Fibroblast of lung (primary cell): Measurements from ENCODE around the gene IRX1. TPM values are rescaled to one million over a fixed set of nuclear protein-coding genes. Genes with fewer than 3 reads are reported as not detected.

Experiments
- DNase-seq, 2 donors: peaks; one replicate each; pipeline versions ENCODE4 v3.0.0 to v3.0.0-alpha.2; 2010; ENCODE audit warnings: low read depth in 2 of 2
- H2AFZ ChIP-seq: 2 replicates; pipeline ENCODE4 v1.5.1; 2012; ENCODE audit warnings: low read length, control low read depth, inconsistent platforms
- H3K27ac ChIP-seq: 2 replicates; pipeline ENCODE4 v1.5.1; 2011; ENCODE audit warnings: low read length, control low read depth; ENCODE audit not compliant: insufficient read depth
- H3K27me3 ChIP-seq: 2 replicates; pipeline ENCODE4 v1.5.1; 2011; ENCODE audit warnings: mild to moderate bottlenecking, low read length; ENCODE audit not compliant: control insufficient read depth, insufficient read depth
- H3K36me3 ChIP-seq: 2 replicates; pipeline ENCODE4 v1.5.1; 2011; ENCODE audit warnings: low read length; ENCODE audit not compliant: control insufficient read depth, insufficient read depth
- H3K4me1 ChIP-seq: 2 replicates; pipeline ENCODE4 v1.5.1; 2011; ENCODE audit warnings: low read length; ENCODE audit not compliant: control insufficient read depth, insufficient read depth; ENCODE audit errors: extremely low read depth
- H3K4me2 ChIP-seq: 2 replicates; pipeline ENCODE4 v1.5.1; 2011; ENCODE audit warnings: low read length, control low read depth; ENCODE audit not compliant: insufficient read depth; ENCODE audit errors: extremely low read depth
- H3K4me3 ChIP-seq, 4 experiments: fragments of 200-600 bp in 1 of 4; sonication (generic) in 1 of 4; replicated peaks in 1 of 4; 2 replicates each; pipeline ENCODE4 v1.5.1; 2011 to 2016; ENCODE audit warnings: low read length in 4 of 4, low read depth in 3 of 4, mild to moderate bottlenecking in 3 of 4, control low read depth in 2 of 4, inconsistent platforms in 1 of 4, mixed read lengths in 1 of 4; ENCODE audit not compliant: insufficient read depth in 1 of 4; ENCODE audit errors: control extremely low read depth in 1 of 4
- H3K79me2 ChIP-seq: 2 replicates; pipeline ENCODE4 v1.5.1; 2012; ENCODE audit warnings: mild to moderate bottlenecking, low read length, inconsistent platforms; ENCODE audit not compliant: control insufficient read depth, insufficient read depth
- H3K9ac ChIP-seq: 2 replicates; pipeline ENCODE4 v1.5.1; 2011; ENCODE audit warnings: mild to moderate bottlenecking, low read length, control low read depth; ENCODE audit not compliant: insufficient read depth
- H3K9me3 ChIP-seq: 2 replicates; pipeline ENCODE4 v1.5.1; 2012; ENCODE audit warnings: low read depth, low read length; ENCODE audit not compliant: control insufficient read depth, insufficient read depth
- H4K20me1 ChIP-seq: 2 replicates; pipeline ENCODE4 v1.5.1; 2011; ENCODE audit warnings: low read length; ENCODE audit not compliant: control insufficient read depth, insufficient read depth; ENCODE audit errors: extremely low read depth
- EZH2 ChIP-seq: IDR thresholded peaks from 2 replicates; pipeline ENCODE4 v1.5.1; 2012; ENCODE audit warnings: low read length, control low read depth, mild to moderate bottlenecking; ENCODE audit errors: missing control alignments
- polyA plus RNA-seq, 2 donors: library from polyadenylated mRNA; depleted of rRNA in 1 of 2; stranded (reverse) in 1 of 2; unstranded in 1 of 2; fragments of >200 nt; gene quantifications; 2 replicates each; pipeline ENCODE4 v1.2.1, GENCODE V29; 2011 to 2012; ENCODE audit warnings: missing spikeins in 1 of 2
- total RNA-seq: library from RNA; depleted of rRNA; stranded (reverse); fragments of >200 nt; gene quantifications from 2 replicates; pipeline ENCODE4 v1.2.1, GENCODE V29; 2014
- TF ChIP-seq, protein P1 (sequence below), 2 donors: IDR thresholded peaks in 1 of 2; conservative IDR thresholded peaks in 1 of 2; 1 replicate in 1 of 2; 2 replicates in 1 of 2; pipeline ENCODE4 v1.5.1; 2011 to 2012; ENCODE audit warnings: low read length in 2 of 2, control low read depth in 1 of 2, inconsistent platforms in 1 of 2, low read depth in 1 of 2, mild to moderate bottlenecking in 1 of 2

IRX1 gene
- total and polyA plus RNA-seq, 2 donors (not counting 1 experiment from before 2014, with no cell fraction given) = not detected

DNA sequence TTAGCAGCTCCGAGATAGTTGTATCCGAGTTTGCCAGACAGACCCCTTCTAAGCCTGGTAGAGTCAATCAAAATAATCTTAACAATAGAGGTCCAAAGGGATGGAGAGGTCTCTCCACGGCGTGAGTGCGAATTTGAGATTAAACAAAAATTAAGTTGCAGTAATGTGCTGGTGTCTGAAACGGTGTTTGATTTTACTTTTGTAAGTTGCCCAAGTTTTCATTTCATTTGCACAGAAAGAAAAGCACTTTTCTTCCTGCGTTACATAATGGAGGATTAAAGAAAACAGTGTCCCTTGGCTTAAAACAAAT, 1.2 kb downstream of the IRX1 start:
- Histone ChIP-seq H3K36me3 (no peaks in the 10 kb centered on the region), H2AFZ (no peak overlapping the region), H3K79me2 (no peaks in the 10 kb centered on the region), H3K27me3 (peaks cover 16% of the 10 kb centered on the region), H3K4me2 (no peak overlapping the region), H3K4me3 (no peak overlapping the region), H3K9ac (no peak overlapping the region), H4K20me1 (no peaks in the 10 kb centered on the region), H3K9me3 (no peaks in the 10 kb centered on the region), H3K27ac (no peak overlapping the region), H3K4me1 (no peaks in the 10 kb centered on the region)
- no peak for DNase-seq
- no peak for TF ChIP-seq EZH2
- TF ChIP-seq, protein P1, sequence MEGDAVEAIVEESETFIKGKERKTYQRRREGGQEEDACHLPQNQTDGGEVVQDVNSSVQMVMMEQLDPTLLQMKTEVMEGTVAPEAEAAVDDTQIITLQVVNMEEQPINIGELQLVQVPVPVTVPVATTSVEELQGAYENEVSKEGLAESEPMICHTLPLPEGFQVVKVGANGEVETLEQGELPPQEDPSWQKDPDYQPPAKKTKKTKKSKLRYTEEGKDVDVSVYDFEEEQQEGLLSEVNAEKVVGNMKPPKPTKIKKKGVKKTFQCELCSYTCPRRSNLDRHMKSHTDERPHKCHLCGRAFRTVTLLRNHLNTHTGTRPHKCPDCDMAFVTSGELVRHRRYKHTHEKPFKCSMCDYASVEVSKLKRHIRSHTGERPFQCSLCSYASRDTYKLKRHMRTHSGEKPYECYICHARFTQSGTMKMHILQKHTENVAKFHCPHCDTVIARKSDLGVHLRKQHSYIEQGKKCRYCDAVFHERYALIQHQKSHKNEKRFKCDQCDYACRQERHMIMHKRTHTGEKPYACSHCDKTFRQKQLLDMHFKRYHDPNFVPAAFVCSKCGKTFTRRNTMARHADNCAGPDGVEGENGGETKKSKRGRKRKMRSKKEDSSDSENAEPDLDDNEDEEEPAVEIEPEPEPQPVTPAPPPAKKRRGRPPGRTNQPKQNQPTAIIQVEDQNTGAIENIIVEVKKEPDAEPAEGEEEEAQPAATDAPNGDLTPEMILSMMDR (conservative IDR thresholded peaks at IDR 0.05 in 1 of 2, IDR thresholded peaks at IDR 0.05 in 1 of 2; ENCODE audit: low read depth in 1 of 2, low read length in 2 of 2) = no peak

DNA sequence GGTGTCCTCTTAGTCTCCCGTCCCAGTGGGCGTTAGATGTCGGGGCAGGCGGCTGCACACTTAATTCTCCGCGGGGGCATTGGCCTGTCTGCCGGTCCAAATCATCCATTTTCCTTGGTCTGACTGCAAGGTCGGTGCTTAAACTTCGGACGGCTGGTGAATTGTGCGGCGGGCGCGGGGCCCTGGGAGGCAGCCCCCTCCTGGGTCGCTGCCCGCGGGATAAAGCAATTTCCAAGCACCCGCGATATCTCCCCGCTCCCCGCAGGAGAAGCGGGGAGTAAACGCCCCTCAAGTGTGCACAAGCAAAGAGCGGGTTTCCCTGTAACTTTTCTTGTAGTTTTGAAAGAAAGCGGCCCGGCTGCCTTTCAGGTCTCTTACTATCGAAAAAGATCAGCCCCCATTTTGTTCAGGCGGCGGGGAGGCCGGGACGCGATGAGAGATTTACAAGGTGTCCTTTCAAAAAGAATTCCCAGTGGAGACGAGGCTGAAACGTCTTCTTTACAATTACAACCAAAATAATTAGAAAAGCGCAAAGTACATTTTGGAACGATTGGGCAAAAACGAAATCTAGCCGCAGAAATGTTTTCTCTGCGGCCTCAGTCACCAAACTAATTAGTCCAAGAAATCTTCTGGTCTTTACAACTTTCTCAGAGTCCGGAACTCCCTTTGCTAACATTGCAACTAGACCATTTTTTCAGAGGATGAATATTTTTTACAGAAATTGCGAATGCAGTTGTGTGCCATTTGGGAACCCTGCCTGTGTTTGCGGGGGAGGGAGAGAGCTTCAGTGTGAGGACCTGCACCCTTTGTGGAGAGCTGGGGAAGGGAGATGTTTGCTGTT, 1.8 kb downstream of the IRX1 start:
- peak in 1 of 2 donors; percentile 52 for DNase-seq
- H3K79me2 ChIP-seq = no peaks in the 10 kb centered on the region
- TF ChIP-seq, protein P1 (conservative IDR thresholded peaks at IDR 0.05 in 1 of 2, IDR thresholded peaks at IDR 0.05 in 1 of 2; ENCODE audit: low read depth in 1 of 2, low read length in 2 of 2) = no peak
- TF ChIP-seq EZH2 = no peak
- H3K9ac ChIP-seq = no peak overlapping the region
- no peaks in the 10 kb centered on the region for H3K4me1 ChIP-seq
- no peaks in the 10 kb centered on the region for H4K20me1 ChIP-seq
- peaks cover 21% of the 10 kb centered on the region for H3K27me3 ChIP-seq
- H3K4me2 ChIP-seq = no peak overlapping the region
- H3K9me3 ChIP-seq = no peaks in the 10 kb centered on the region
- no peak overlapping the region for H3K27ac ChIP-seq
- no peak overlapping the region for H2AFZ ChIP-seq
- no peaks in the 10 kb centered on the region for H3K36me3 ChIP-seq
- no peak overlapping the region for H3K4me3 ChIP-seq

DNA sequence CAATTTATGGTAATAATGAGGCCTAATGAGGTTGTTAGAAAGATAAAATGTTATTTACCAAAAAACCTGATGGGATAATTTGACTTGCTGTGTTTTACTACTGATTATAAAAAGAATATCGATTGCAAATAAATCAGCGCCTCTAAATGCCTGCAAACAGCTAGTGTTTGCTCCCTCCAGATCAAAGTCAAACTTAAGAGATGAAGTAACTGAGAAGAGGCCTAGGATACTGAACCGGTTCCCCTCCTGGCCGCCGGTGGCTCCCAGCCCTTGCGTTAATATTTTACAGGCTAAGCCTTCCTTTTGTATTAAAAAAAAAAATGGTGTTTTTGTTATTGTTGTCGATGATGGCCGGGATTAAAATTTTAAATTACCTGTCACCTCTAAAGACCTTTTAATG, 2.6 kb downstream of the IRX1 start:
- Histone ChIP-seq H3K4me2 (no peak overlapping the region), H3K27ac (no peak overlapping the region), H2AFZ (no peak overlapping the region), H4K20me1 (no peaks in the 10 kb centered on the region), H3K79me2 (no peaks in the 10 kb centered on the region), H3K4me1 (no peaks in the 10 kb centered on the region), H3K27me3 (peaks cover 22% of the 10 kb centered on the region), H3K4me3 (no peak overlapping the region), H3K9ac (no peak overlapping the region), H3K36me3 (no peaks in the 10 kb centered on the region), H3K9me3 (no peaks in the 10 kb centered on the region)
- peak in 1 of 2 donors; percentile 45 for DNase-seq
- TF ChIP-seq, protein P1 (conservative IDR thresholded peaks at IDR 0.05 in 1 of 2, IDR thresholded peaks at IDR 0.05 in 1 of 2; ENCODE audit: low read depth in 1 of 2, low read length in 2 of 2) = no peak
- no peak for TF ChIP-seq EZH2
